ENCODE results near the gene ANXA6. TPM values are rescaled to one million over a fixed set of nuclear protein-coding genes. Genes with fewer than 3 reads are reported as not detected.
A peak's percentile ranks its signal among the peaks of the same experiment; 100 is the strongest.

ANXA6 gene
- total RNA-seq, 1 donor from 2014 or later: 520 TPM

- no peak for DNase-seq
Observed at GRCh38 chr5:151127926-151128325, 29.7 kb downstream of the ANXA6 start.

GRCh38 chr5:151126199-151126645 is 31.4 kb downstream of the ANXA6 start:
- peak; percentile 72 for DNase-seq

GRCh38 chr5:151125421-151125820 is 32.2 kb downstream of the ANXA6 start:
- no peak for DNase-seq

- DNase-seq: peak; percentile 84
Observed at GRCh38 chr5:151123897-151124751, 33.5 kb downstream of the ANXA6 start.

- no peak for DNase-seq
Observed at GRCh38 chr5:151122828-151123227, 34.8 kb downstream of the ANXA6 start.

GRCh38 chr5:151121665-151122064 is 35.9 kb downstream of the ANXA6 start:
- DNase-seq: no peak

- no peak for DNase-seq
Observed at GRCh38 chr5:151121095-151121494, 36.5 kb downstream of the ANXA6 start.

GRCh38 chr5:151118913-151119575 is 38.5 kb downstream of the ANXA6 start:
- DNase-seq: no peak

- DNase-seq: peak; percentile 86
Observed at GRCh38 chr5:151115272-151115905, 42.2 kb downstream of the ANXA6 start.

- DNase-seq: no peak
Observed at GRCh38 chr5:151113651-151114050, 43.9 kb downstream of the ANXA6 start.

- no peak for DNase-seq
Observed at GRCh38 chr5:151110992-151111391, 46.6 kb downstream of the ANXA6 start.

- no peak for DNase-seq
Observed at GRCh38 chr5:151110122-151110681, 47.4 kb downstream of the ANXA6 start.

- DNase-seq: no peak
Observed at GRCh38 chr5:151108566-151108965, 49.0 kb downstream of the ANXA6 start.

- no peak for DNase-seq
Observed at GRCh38 chr5:151107738-151108520, 49.6 kb downstream of the ANXA6 start.

GRCh38 chr5:151107084-151107483 is 50.5 kb downstream of the ANXA6 start:
- no peak for DNase-seq

- no peak for DNase-seq
Observed at GRCh38 chr5:151106509-151106908, 51.1 kb downstream of the ANXA6 start.

- DNase-seq: no peak
Observed at GRCh38 chr5:151106043-151106442, 51.5 kb downstream of the ANXA6 start.

- DNase-seq: no peak
Observed at GRCh38 chr5:151105561-151105960, 52.0 kb downstream of the ANXA6 start.

- DNase-seq: peak; percentile 65
Observed at GRCh38 chr5:151104795-151105194, 52.8 kb downstream of the ANXA6 start.

GRCh38 chr5:151101746-151102145 is 55.8 kb downstream of the ANXA6 start:
- no peak for DNase-seq

- DNase-seq: no peak
Observed at GRCh38 chr5:151101151-151101550, 56.4 kb downstream of the ANXA6 start.

GRCh38 chr5:151100681-151101080 is 56.9 kb downstream of the ANXA6 start:
- DNase-seq: no peak
